Measurements from ENCODE around the gene ARL13B.
"Not testable (repeated sequence)": the region's sequence is repeated elsewhere in the genome, so short reads cannot be mapped to it uniquely, and the experiment has no call there.

GRCh38 chr3:93937485-93937884 is 42.5 kb upstream of the ARL13B start:
- not testable (repeated sequence) for TF ChIP-seq POLR2A (IDR thresholded peaks at IDR 0.05)
- TF ChIP-seq, protein P1, sequence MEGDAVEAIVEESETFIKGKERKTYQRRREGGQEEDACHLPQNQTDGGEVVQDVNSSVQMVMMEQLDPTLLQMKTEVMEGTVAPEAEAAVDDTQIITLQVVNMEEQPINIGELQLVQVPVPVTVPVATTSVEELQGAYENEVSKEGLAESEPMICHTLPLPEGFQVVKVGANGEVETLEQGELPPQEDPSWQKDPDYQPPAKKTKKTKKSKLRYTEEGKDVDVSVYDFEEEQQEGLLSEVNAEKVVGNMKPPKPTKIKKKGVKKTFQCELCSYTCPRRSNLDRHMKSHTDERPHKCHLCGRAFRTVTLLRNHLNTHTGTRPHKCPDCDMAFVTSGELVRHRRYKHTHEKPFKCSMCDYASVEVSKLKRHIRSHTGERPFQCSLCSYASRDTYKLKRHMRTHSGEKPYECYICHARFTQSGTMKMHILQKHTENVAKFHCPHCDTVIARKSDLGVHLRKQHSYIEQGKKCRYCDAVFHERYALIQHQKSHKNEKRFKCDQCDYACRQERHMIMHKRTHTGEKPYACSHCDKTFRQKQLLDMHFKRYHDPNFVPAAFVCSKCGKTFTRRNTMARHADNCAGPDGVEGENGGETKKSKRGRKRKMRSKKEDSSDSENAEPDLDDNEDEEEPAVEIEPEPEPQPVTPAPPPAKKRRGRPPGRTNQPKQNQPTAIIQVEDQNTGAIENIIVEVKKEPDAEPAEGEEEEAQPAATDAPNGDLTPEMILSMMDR (IDR thresholded peaks at IDR 0.05), result not testable (repeated sequence)

Data from uterus (tissue), 2 donors.